MCF 10A (cell line): Measurements from ENCODE around the gene FGF11. TPM values are rescaled to one million over a fixed set of nuclear protein-coding genes. Genes with fewer than 3 reads are reported as not detected.
A peak's percentile ranks its signal among the peaks of the same experiment; 100 is the strongest.

Experiments
- BruUV-seq: library from RNA; stranded (reverse); fragments of 400-500 nt; replicated peaks from 2 replicates; lab custom pipeline; 2021; lab: Mats Ljungman, UMichigan
- CTCF ChIA-PET: fragments of 300-600 bp; sonication (Branson Sonifier 250); formaldehyde crosslinking; extraction: SDS; loops from one replicate; lab custom pipeline; 2021; ENCODE audit warnings: antibody characterized with exemption, inconsistent platforms; lab: Yijun Ruan, JAX
- POLR2A ChIA-PET: fragments of 300-600, 350-650 bp; sonication (Branson Sonifier 250); formaldehyde crosslinking; extraction: SDS; loops from one replicate; lab custom pipeline; 2020; ENCODE audit warnings: antibody characterized with exemption, inconsistent platforms; lab: Yijun Ruan, JAX
- DNase-seq: peaks from one replicate; pipeline ENCODE4 v3.0.0-alpha.2; 2018; ENCODE audit not compliant: unreplicated experiment
- H3K27ac Mint-ChIP-seq: one replicate; pipeline ENCODE4 v1.8.0; 2022; ENCODE audit warnings: mild to moderate bottlenecking, low read depth, mixed read lengths; ENCODE audit not compliant: unreplicated experiment
- H3K27me3 Mint-ChIP-seq: one replicate; pipeline ENCODE4 v1.8.0; 2022; ENCODE audit warnings: mixed read lengths; ENCODE audit not compliant: insufficient read depth, unreplicated experiment
- H3K36me3 Mint-ChIP-seq: one replicate; pipeline ENCODE4 v1.8.0; 2022; ENCODE audit warnings: mild to moderate bottlenecking, moderate library complexity, mixed read lengths; ENCODE audit not compliant: insufficient read depth, unreplicated experiment
- H3K4me1 Mint-ChIP-seq: one replicate; pipeline ENCODE4 v1.8.0; 2022; ENCODE audit warnings: mixed read lengths; ENCODE audit not compliant: insufficient read depth, unreplicated experiment
- H3K4me3 Mint-ChIP-seq: one replicate; pipeline ENCODE4 v1.8.0; 2022; ENCODE audit warnings: mild to moderate bottlenecking, moderate library complexity, mixed read lengths; ENCODE audit not compliant: unreplicated experiment
- H3K9me3 Mint-ChIP-seq: one replicate; pipeline ENCODE4 v1.8.0; 2022; ENCODE audit warnings: mixed read lengths; ENCODE audit not compliant: unreplicated experiment
- CTCF ChIP-seq: fragments of 200-600 bp; IDR thresholded peaks from one replicate; pipeline ENCODE4 v1.8.0; 2022; ENCODE audit warnings: antibody characterized with exemption, mild to moderate bottlenecking; ENCODE audit not compliant: unreplicated experiment
- intact Hi-C: fragments of 100-400 bp; cut with micrococcal nuclease; formaldehyde crosslinking; loops from 2 replicates; pipeline ENCODE4 v1.14.1; 2022
- total RNA-seq: library from RNA; stranded (reverse); gene quantifications from 2 replicates; pipeline ENCODE4 v1.2.3, GENCODE V29; 2022

Gene FGF11
- total RNA-seq, 1 experiment from 2014 or later = 0.84 TPM

GRCh38 chr17:7440834-7441195 lies 1.5 kb downstream of the FGF11 start:
- Mint-ChIP-seq H3K4me3 (peak overlapping the region; percentile 38), H3K27me3 (no peaks in the 10 kb centered on the region), H3K36me3 (peaks cover 4% of the 10 kb centered on the region), H3K27ac (no peak overlapping the region), H3K9me3 (no peaks in the 10 kb centered on the region), H3K4me1 (peaks cover 23% of the 10 kb centered on the region)
- TF ChIP-seq CTCF = peak; percentile 10
- ChIA-PET POLR2A (interaction anchor here (0.7 to 8.9 kb wide), 10 partner anchors 9 to 120 kb away, joined by 3 to 115 read pairs (median 4); partner anchors contain the start of genes POLR2A, TMEM256 and ZBTB4), CTCF (interaction anchor here (0.9 to 2.3 kb wide), 3 partner anchors 52 to 210 kb away, joined by 3 to 14 read pairs (median 3); partner anchors contain the start of gene TNFSF13)
- no TSS peak for BruUV-seq
- intact Hi-C loops = no loop called here
- peak; percentile 58 for DNase-seq

GRCh38 chr17:7441266-7441665 lies 2.0 kb downstream of the FGF11 start:
- intact Hi-C loops = no loop called here
- CTCF ChIA-PET = interaction anchor here (0.6 to 2.3 kb wide), 7 partner anchors 10 to 209 kb away, joined by 3 to 14 read pairs (median 3); partner anchors contain the start of genes SLC35G6, SOX15 and TNFSF13
- H3K36me3 Mint-ChIP-seq = peaks cover 4% of the 10 kb centered on the region
- TF ChIP-seq CTCF = no peak
- DNase-seq = no peak
- POLR2A ChIA-PET = interaction anchor here (0.6 to 8.9 kb wide), 11 partner anchors 8 to 426 kb away, joined by 3 to 115 read pairs (median 3); partner anchors contain the start of genes POLR2A, TMEM256 and ZBTB4
- H3K9me3 Mint-ChIP-seq = no peaks in the 10 kb centered on the region
- BruUV-seq = no TSS peak
- no peaks in the 10 kb centered on the region for H3K27me3 Mint-ChIP-seq
- H3K4me1 Mint-ChIP-seq = peaks cover 23% of the 10 kb centered on the region
- no peak overlapping the region for H3K27ac Mint-ChIP-seq
- H3K4me3 Mint-ChIP-seq = no peak overlapping the region

- Mint-ChIP-seq H3K9me3 (no peaks in the 10 kb centered on the region), H3K36me3 (peaks cover 4% of the 10 kb centered on the region), H3K4me3 (no peak overlapping the region), H3K27me3 (no peaks in the 10 kb centered on the region), H3K27ac (no peak overlapping the region), H3K4me1 (peaks cover 17% of the 10 kb centered on the region)
- intact Hi-C loops = no loop called here
- no TSS peak for BruUV-seq
- DNase-seq = no peak
- TF ChIP-seq CTCF = no peak
- CTCF ChIA-PET = interaction anchor here (0.6 to 1.4 kb wide), 5 partner anchors 39 to 397 kb away, joined by 3 to 5 read pairs (median 4); partner anchors contain the start of genes SLC35G6 and SOX15
- POLR2A ChIA-PET = interaction anchor here (0.6 to 8.9 kb wide), 7 partner anchors 9 to 427 kb away, joined by 3 to 115 read pairs (median 4); partner anchors contain the start of genes POLR2A and ZBTB4
Observed at GRCh38 chr17:7442142-7442541, 2.8 kb downstream of the FGF11 start.
